Right lobe of liver (tissue), 4 donors: ENCODE results near the gene CRNKL1.

Source experiments
- POLR2A ChIP-seq: fragments of 450-650 bp; IDR thresholded peaks from one replicate; pipeline ENCODE4 v1.6.1; 2017; ENCODE audit warnings: antibody characterized with exemption, mild to moderate bottlenecking
- TF ChIP-seq, protein P1 (sequence below), 4 donors: fragments of 200-600 bp in 3 of 4; fragments of 450-650 bp in 1 of 4; IDR thresholded peaks; one replicate each; pipeline versions ENCODE4 v1.5.1 to v1.8.0; 2016 to 2022; ENCODE audit warnings: antibody characterized with exemption in 4 of 4, mild to moderate bottlenecking in 2 of 4
- donor health status: DM: no; HTN: no; CAD: no.
- donor health status: DM: no; HTN: no; CAD: no.
- donor health status: DM: no; HTN: yes; CAD: no.

- TF ChIP-seq, protein P1, sequence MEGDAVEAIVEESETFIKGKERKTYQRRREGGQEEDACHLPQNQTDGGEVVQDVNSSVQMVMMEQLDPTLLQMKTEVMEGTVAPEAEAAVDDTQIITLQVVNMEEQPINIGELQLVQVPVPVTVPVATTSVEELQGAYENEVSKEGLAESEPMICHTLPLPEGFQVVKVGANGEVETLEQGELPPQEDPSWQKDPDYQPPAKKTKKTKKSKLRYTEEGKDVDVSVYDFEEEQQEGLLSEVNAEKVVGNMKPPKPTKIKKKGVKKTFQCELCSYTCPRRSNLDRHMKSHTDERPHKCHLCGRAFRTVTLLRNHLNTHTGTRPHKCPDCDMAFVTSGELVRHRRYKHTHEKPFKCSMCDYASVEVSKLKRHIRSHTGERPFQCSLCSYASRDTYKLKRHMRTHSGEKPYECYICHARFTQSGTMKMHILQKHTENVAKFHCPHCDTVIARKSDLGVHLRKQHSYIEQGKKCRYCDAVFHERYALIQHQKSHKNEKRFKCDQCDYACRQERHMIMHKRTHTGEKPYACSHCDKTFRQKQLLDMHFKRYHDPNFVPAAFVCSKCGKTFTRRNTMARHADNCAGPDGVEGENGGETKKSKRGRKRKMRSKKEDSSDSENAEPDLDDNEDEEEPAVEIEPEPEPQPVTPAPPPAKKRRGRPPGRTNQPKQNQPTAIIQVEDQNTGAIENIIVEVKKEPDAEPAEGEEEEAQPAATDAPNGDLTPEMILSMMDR (IDR thresholded peaks at IDR 0.05): no peak
- TF ChIP-seq POLR2A: no peak
These were observed 43.0 kb upstream of the CRNKL1 start for GRCh38 chr20:20095114-20095872.
